ENCODE results near the gene SMC4.

SMC4 gene

DNA sequence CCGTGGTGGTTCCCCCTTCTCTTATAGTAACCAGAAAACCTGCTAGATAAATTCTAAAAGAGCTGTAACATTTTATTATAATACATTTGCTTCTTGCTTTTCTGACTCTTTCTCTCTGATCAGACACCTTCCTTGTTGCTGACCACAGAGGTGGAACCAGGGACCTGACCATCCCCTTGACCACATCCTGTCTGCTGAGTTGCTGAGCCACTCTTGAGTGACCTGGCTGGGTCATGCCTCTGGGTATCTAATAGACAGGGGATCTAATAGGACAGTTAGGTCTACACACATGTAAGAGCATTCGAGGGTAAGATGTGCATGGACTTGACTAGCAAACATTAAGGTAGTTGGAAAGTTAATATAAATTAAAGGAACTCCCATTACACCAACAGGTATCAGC is 72.9 kb downstream of the SMC4 start:
- H4K8ac ChIP-seq (ENCODE audit: low read depth, low read length) = no peak overlapping the region
- H4K91ac ChIP-seq (ENCODE audit: low read depth, low read length) = no peak overlapping the region
- H3K36me3 ChIP-seq (ENCODE audit: control insufficient read depth in 1 of 2, insufficient read depth in 2 of 2, low read length in 2 of 2) = no peaks in the 10 kb centered on the region
- no peak for DNase-seq
- no peak overlapping the region for H3K23ac ChIP-seq (ENCODE audit: low read length)
- no peak overlapping the region for H2AK5ac ChIP-seq (ENCODE audit: low read length)
- no peaks in the 10 kb centered on the region for H3K79me2 ChIP-seq (ENCODE audit: control insufficient read depth, insufficient read depth, low read length, poor library complexity)
- H3K4me2 ChIP-seq (ENCODE audit: low read length) = no peak overlapping the region
- H3K9me3 ChIP-seq (ENCODE audit: insufficient read depth, low read depth, low read length) = peaks cover 4% of the 10 kb centered on the region
- H3K4ac ChIP-seq (ENCODE audit: low read depth, low read length) = no peak overlapping the region
- H3K9ac ChIP-seq (ENCODE audit: low read length) = no peak overlapping the region
- H2BK5ac ChIP-seq (ENCODE audit: low read depth, low read length, poor library complexity) = no peak overlapping the region
- no peaks in the 10 kb centered on the region for H3K27me3 ChIP-seq (ENCODE audit: insufficient read depth, low read length)
- H4K12ac ChIP-seq (ENCODE audit: low read depth, low read length) = no peak overlapping the region
- no peak overlapping the region for H2BK12ac ChIP-seq (ENCODE audit: low read length)
- H3K18ac ChIP-seq (ENCODE audit: low read length) = no peak overlapping the region
- H3K79me1 ChIP-seq (ENCODE audit: low read length) = no peaks in the 10 kb centered on the region
- H3K4me1 ChIP-seq (ENCODE audit: control insufficient read depth in 1 of 2, insufficient read depth in 2 of 2, low read length in 2 of 2) = peaks cover under 1 to 1% of the 10 kb centered on the region in 2 experiments
- H3K27ac ChIP-seq (ENCODE audit: low read depth, low read length) = no peak overlapping the region
- no peak overlapping the region for H2BK120ac ChIP-seq (ENCODE audit: insufficient read depth, low read length, poor library complexity)
- no peak overlapping the region for H3K4me3 ChIP-seq (ENCODE audit: low read depth, low read length)
- H3K14ac ChIP-seq (ENCODE audit: low read length) = no peak overlapping the region
- no CpG with 5 or more reads among the region's 2 CpGs for WGBS (ENCODE audit: extremely low coverage, insufficient coverage, insufficient read length)
- no peak overlapping the region for H2AFZ ChIP-seq (ENCODE audit: insufficient read depth, low read length, poor library complexity)

GRCh38 chr3:160473221-160473620 is 73.8 kb downstream of the SMC4 start:
- DNase-seq = no peak
- H2AK5ac ChIP-seq (ENCODE audit: low read length) = no peak overlapping the region
- no peaks in the 10 kb centered on the region for H3K36me3 ChIP-seq (ENCODE audit: control insufficient read depth in 1 of 2, insufficient read depth in 2 of 2, low read length in 2 of 2)
- H3K9me3 ChIP-seq (ENCODE audit: insufficient read depth, low read depth, low read length) = peaks cover 4% of the 10 kb centered on the region
- H3K23ac ChIP-seq (ENCODE audit: low read length) = no peak overlapping the region
- no peaks in the 10 kb centered on the region for H3K79me2 ChIP-seq (ENCODE audit: control insufficient read depth, insufficient read depth, low read length, poor library complexity)
- no peak overlapping the region for H3K27ac ChIP-seq (ENCODE audit: low read depth, low read length)
- H3K79me1 ChIP-seq (ENCODE audit: low read length) = no peaks in the 10 kb centered on the region
- H2AFZ ChIP-seq (ENCODE audit: insufficient read depth, low read length, poor library complexity) = no peak overlapping the region
- no peak overlapping the region for H4K8ac ChIP-seq (ENCODE audit: low read depth, low read length)
- no peak overlapping the region for H4K12ac ChIP-seq (ENCODE audit: low read depth, low read length)
- H3K18ac ChIP-seq (ENCODE audit: low read length) = no peak overlapping the region
- peaks cover 4 to 5% of the 10 kb centered on the region in 2 experiments for H3K4me1 ChIP-seq (ENCODE audit: control insufficient read depth in 1 of 2, insufficient read depth in 2 of 2, low read length in 2 of 2)
- no peak overlapping the region for H2BK12ac ChIP-seq (ENCODE audit: low read length)
- H3K4me3 ChIP-seq (ENCODE audit: low read depth, low read length) = no peak overlapping the region
- no peak overlapping the region for H2BK5ac ChIP-seq (ENCODE audit: low read depth, low read length, poor library complexity)
- no peak overlapping the region for H3K4ac ChIP-seq (ENCODE audit: low read depth, low read length)
- H2BK120ac ChIP-seq (ENCODE audit: insufficient read depth, low read length, poor library complexity) = no peak overlapping the region
- no peaks in the 10 kb centered on the region for H3K27me3 ChIP-seq (ENCODE audit: insufficient read depth, low read length)
- H3K4me2 ChIP-seq (ENCODE audit: low read length) = no peak overlapping the region
- WGBS (ENCODE audit: extremely low coverage, insufficient coverage, insufficient read length) = no CpG with 5 or more reads among the region's 1 CpG
- H3K9ac ChIP-seq (ENCODE audit: low read length) = no peak overlapping the region
- no peak overlapping the region for H3K14ac ChIP-seq (ENCODE audit: low read length)
- no peak overlapping the region for H4K91ac ChIP-seq (ENCODE audit: low read depth, low read length)

DNA sequence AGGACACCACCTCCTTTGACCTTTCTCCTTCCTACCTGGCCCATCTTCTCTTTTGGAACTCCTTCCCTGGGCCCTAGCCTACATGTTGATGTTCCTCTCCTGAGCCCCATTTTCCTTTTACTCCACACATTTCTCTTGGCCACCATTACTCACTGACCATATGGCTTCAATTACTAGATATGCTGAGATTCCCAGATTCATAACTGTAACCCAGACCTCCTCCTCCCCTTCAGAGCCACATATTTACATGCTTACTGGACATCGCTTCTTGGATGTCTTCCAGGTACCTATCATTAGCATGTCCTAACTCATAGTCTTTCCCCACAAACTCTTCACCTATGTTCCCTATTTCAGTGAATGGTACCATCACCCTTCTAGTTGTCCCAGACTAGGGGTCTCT is 74.5 kb downstream of the SMC4 start:
- H2AFZ ChIP-seq (ENCODE audit: insufficient read depth, low read length, poor library complexity) = no peak overlapping the region
- H3K14ac ChIP-seq (ENCODE audit: low read length) = no peak overlapping the region
- DNase-seq = no peak
- no peak overlapping the region for H2BK12ac ChIP-seq (ENCODE audit: low read length)
- no peak overlapping the region for H2BK120ac ChIP-seq (ENCODE audit: insufficient read depth, low read length, poor library complexity)
- H3K27me3 ChIP-seq (ENCODE audit: insufficient read depth, low read length) = no peaks in the 10 kb centered on the region
- WGBS (ENCODE audit: extremely low coverage, insufficient coverage, insufficient read length) = no CpG with 5 or more reads among the region's 1 CpG
- no peak overlapping the region for H4K8ac ChIP-seq (ENCODE audit: low read depth, low read length)
- no peak overlapping the region for H3K27ac ChIP-seq (ENCODE audit: low read depth, low read length)
- no peak overlapping the region for H3K9ac ChIP-seq (ENCODE audit: low read length)
- H3K18ac ChIP-seq (ENCODE audit: low read length) = no peak overlapping the region
- H3K9me3 ChIP-seq (ENCODE audit: insufficient read depth, low read depth, low read length) = peaks cover 4% of the 10 kb centered on the region
- H3K79me2 ChIP-seq (ENCODE audit: control insufficient read depth, insufficient read depth, low read length, poor library complexity) = no peaks in the 10 kb centered on the region
- no peak overlapping the region for H4K12ac ChIP-seq (ENCODE audit: low read depth, low read length)
- no peak overlapping the region for H3K4me3 ChIP-seq (ENCODE audit: low read depth, low read length)
- H3K23ac ChIP-seq (ENCODE audit: low read length) = no peak overlapping the region
- no peaks in the 10 kb centered on the region for H3K79me1 ChIP-seq (ENCODE audit: low read length)
- no peak overlapping the region for H4K91ac ChIP-seq (ENCODE audit: low read depth, low read length)
- no peaks in the 10 kb centered on the region for H3K36me3 ChIP-seq (ENCODE audit: control insufficient read depth in 1 of 2, insufficient read depth in 2 of 2, low read length in 2 of 2)
- H3K4me2 ChIP-seq (ENCODE audit: low read length) = no peak overlapping the region
- H2BK5ac ChIP-seq (ENCODE audit: low read depth, low read length, poor library complexity) = no peak overlapping the region
- peaks cover 4 to 5% of the 10 kb centered on the region in 2 experiments for H3K4me1 ChIP-seq (ENCODE audit: control insufficient read depth in 1 of 2, insufficient read depth in 2 of 2, low read length in 2 of 2)
- no peak overlapping the region for H3K4ac ChIP-seq (ENCODE audit: low read depth, low read length)
- H2AK5ac ChIP-seq (ENCODE audit: low read length) = no peak overlapping the region

GRCh38 chr3:160474416-160474838 is 75.0 kb downstream of the SMC4 start:
- Histone ChIP-seq H3K27me3 (ENCODE audit: insufficient read depth, low read length) (no peaks in the 10 kb centered on the region), H3K4me3 (ENCODE audit: low read depth, low read length) (no peak overlapping the region), H4K91ac (ENCODE audit: low read depth, low read length) (no peak overlapping the region), H3K4me1 (ENCODE audit: control insufficient read depth in 1 of 2, insufficient read depth in 2 of 2, low read length in 2 of 2) (peaks cover 4 to 5% of the 10 kb centered on the region in 2 experiments), H3K9ac (ENCODE audit: low read length) (no peak overlapping the region), H3K79me1 (ENCODE audit: low read length) (no peaks in the 10 kb centered on the region), H3K14ac (ENCODE audit: low read length) (no peak overlapping the region), H4K8ac (ENCODE audit: low read depth, low read length) (no peak overlapping the region), H3K79me2 (ENCODE audit: control insufficient read depth, insufficient read depth, low read length, poor library complexity) (no peaks in the 10 kb centered on the region), H2BK12ac (ENCODE audit: low read length) (no peak overlapping the region), H2BK5ac (ENCODE audit: low read depth, low read length, poor library complexity) (no peak overlapping the region), H3K36me3 (ENCODE audit: control insufficient read depth in 1 of 2, insufficient read depth in 2 of 2, low read length in 2 of 2) (no peaks in the 10 kb centered on the region), H2BK120ac (ENCODE audit: insufficient read depth, low read length, poor library complexity) (no peak overlapping the region), H2AFZ (ENCODE audit: insufficient read depth, low read length, poor library complexity) (no peak overlapping the region), H3K27ac (ENCODE audit: low read depth, low read length) (no peak overlapping the region), H2AK5ac (ENCODE audit: low read length) (no peak overlapping the region), H3K18ac (ENCODE audit: low read length) (no peak overlapping the region), H3K9me3 (ENCODE audit: insufficient read depth, low read depth, low read length) (peaks cover 4% of the 10 kb centered on the region), H3K4me2 (ENCODE audit: low read length) (no peak overlapping the region), H3K23ac (ENCODE audit: low read length) (no peak overlapping the region), H4K12ac (ENCODE audit: low read depth, low read length) (no peak overlapping the region), H3K4ac (ENCODE audit: low read depth, low read length) (no peak overlapping the region)
- no peak for DNase-seq
